Astrocyte (in vitro differentiated cells and primary cell): ENCODE data around the gene NWD2.

Experiments used
- CTCF ChIP-seq: IDR thresholded peaks from 2 replicates; pipeline ENCODE4 v1.5.1; 2011; ENCODE audit warnings: low read depth, mild to moderate bottlenecking, inconsistent platforms, low read length, moderate library complexity; ENCODE audit not compliant: insufficient read depth
- EZH2 ChIP-seq: IDR thresholded peaks from 2 replicates; pipeline ENCODE4 v1.6.1; 2012; ENCODE audit warnings: mild to moderate bottlenecking, low read length, inconsistent platforms; ENCODE audit not compliant: insufficient read depth

GRCh38 chr4:37279121-37279520, 34.6 kb downstream of the NWD2 start:
- TF ChIP-seq CTCF (no peak), EZH2 (no peak)
